Right lobe of liver (tissue), 6 donors: ENCODE results near the gene BTK. TPM values are rescaled to one million over a fixed set of nuclear protein-coding genes. Genes with fewer than 3 reads are reported as not detected.

Experiments used
- ATAC-seq, 4 donors: fragments of 200-7000 bp; cut with Tn5 transposase; one replicate each; pipeline ENCODE4 v1.9.1; 2020; ENCODE audit warnings: mild to moderate bottlenecking in 4 of 4, moderate library complexity in 4 of 4
- DNase-seq, 3 donors: peaks; one replicate each; pipeline ENCODE4 v3.0.0-alpha.2; 2020
- H3K27ac ChIP-seq, 3 donors: fragments of 200-600 bp; one replicate each; pipeline ENCODE4 v1.8.0; 2022
- H3K27me3 ChIP-seq, 2 donors: fragments of 200-600 bp; one replicate each; pipeline ENCODE4 v1.8.0; 2022
- H3K36me3 ChIP-seq, 4 donors: fragments of 200-600 bp; sonication (generic) in 1 of 4; one replicate each; pipeline versions ENCODE4 v1.5.1 to v1.8.0; 2017 to 2022; ENCODE audit warnings: control low read depth in 1 of 4
- H3K4me1 ChIP-seq, 4 donors: fragments of 200-600 bp; sonication (generic) in 1 of 4; one replicate each; pipeline versions ENCODE4 v1.5.1 to v1.8.0; 2017 to 2022; ENCODE audit warnings: control low read depth in 1 of 4
- H3K4me3 ChIP-seq, 3 donors: fragments of 200-600 bp; one replicate each; pipeline ENCODE4 v1.8.0; 2022
- H3K9me3 ChIP-seq, 4 donors: fragments of 200-600 bp; sonication (generic) in 1 of 4; one replicate each; pipeline versions ENCODE4 v1.5.1 to v1.8.0; 2017 to 2022; ENCODE audit warnings: control low read depth in 1 of 4
- CTCF ChIP-seq, 4 donors: fragments of 200-600 bp in 3 of 4; fragments of 450-650 bp in 1 of 4; IDR thresholded peaks; one replicate each; pipeline versions ENCODE4 v1.5.1 to v1.8.0; 2016 to 2022; ENCODE audit warnings: antibody characterized with exemption in 4 of 4, mild to moderate bottlenecking in 2 of 4
- POLR2A ChIP-seq: fragments of 450-650 bp; IDR thresholded peaks from one replicate; pipeline ENCODE4 v1.6.1; 2017; ENCODE audit warnings: antibody characterized with exemption, mild to moderate bottlenecking
- WGBS: methylation state at CpG from one replicate; pipeline ENCODE4 v1.1.6; 2018; ENCODE audit warnings: low coverage, low lambda C conversion rate; ENCODE audit not compliant: insufficient coverage; ENCODE audit errors: missing lambda C conversion rate; 5-methylcytosine and 5-hydroxymethylcytosine counted together
- intact Hi-C, 2 donors: fragments of 100-400 bp; cut with DNase I; formaldehyde crosslinking; loops; one replicate each; pipeline versions ENCODE4 v1.11.2 to v1.14.1; 2022
- long read RNA-seq: library from polyadenylated mRNA; unstranded; transcript quantifications from one replicate; pipeline ENCODE4 v2.0.0, GENCODE V29; 2019
- total RNA-seq, 6 experiments: library from RNA; depleted of rRNA in 2 of 6; stranded (reverse); fragments of >200 nt in 2 of 6; fragmentation: NEBNext Ultra II Directional in 3 of 6; extraction: Animal tissue kit (Norgen Biotek cat#: 25700) in 3 of 6; gene quantifications; one replicate each; pipeline versions ENCODE4 v1.1.0 to v1.2.4, GENCODE V29; 2016 to 2023
- donor health status: DM: no; HTN: yes; CAD: no.
- donor health status: DM: no; HTN: no; CAD: no.
- donor health status: DM: no; HTN: no; CAD: no.
- donor health status: DM: no; HTN: yes; CAD: no.
- donor health status: DM: no; HTN: yes; CAD: no.

Gene BTK
- 1 to 10 TPM; 1.1 to 4.7 (median 1.8) TPM for total RNA-seq
- long read RNA-seq = 0 reads

- WGBS = 49% methylated on average over 8 of the region's 9 CpGs
- Histone ChIP-seq H3K4me3 (no peak within 1 kb of the TSS), H3K27me3 (no peaks in the 10 kb centered on the region), H3K36me3 (no peaks in the 10 kb centered on the region), H3K4me1 (no peaks in the 10 kb centered on the region), H3K27ac (no peak within 1 kb of the TSS), H3K9me3 (no peaks in the 10 kb centered on the region)
- DNase-seq (no peak), ATAC-seq (peak in 3 of 4 donors; percentile 30 to 52 (median 40))
- no peak for TF ChIP-seq POLR2A
- no peak for TF ChIP-seq CTCF (IDR thresholded peaks at IDR 0.05)
- intact Hi-C loops = no loop called here
Observed at GRCh38 chrX:101385795-101386541, at the start of gene BTK. Gene BTK, minus strand, starts transcription at chrX:101386191. Its CDS starts 10,907 bp downstream, at chrX:101375284.

- DNase-seq (no peak), ATAC-seq (peak in 1 of 4 donors; percentile 29)
- WGBS = 64% methylated on average over 2 of the region's 2 CpGs
- peaks cover 0 to 3% (median 0%) of the 10 kb centered on the region in 4 donors for H3K36me3 ChIP-seq
- TF ChIP-seq CTCF (IDR thresholded peaks at IDR 0.05) (no peak), POLR2A (no peak)
- intact Hi-C loops = no loop called here
- no peak overlapping the region for H3K27ac ChIP-seq
- H3K9me3 ChIP-seq = no peaks in the 10 kb centered on the region
- peaks cover 0 to 6% of the 10 kb centered on the region in 2 donors for H3K27me3 ChIP-seq
- H3K4me1 ChIP-seq = no peaks in the 10 kb centered on the region
- no peak overlapping the region for H3K4me3 ChIP-seq
Observed at GRCh38 chrX:101430457-101431078, 44.6 kb upstream of the BTK start.

- Histone ChIP-seq H3K4me3 (no peak overlapping the region), H3K27me3 (peaks cover 0 to 6% of the 10 kb centered on the region in 2 donors), H3K4me1 (no peaks in the 10 kb centered on the region), H3K36me3 (peaks cover 0 to 3% (median 0%) of the 10 kb centered on the region in 4 donors), H3K27ac (no peak overlapping the region), H3K9me3 (no peaks in the 10 kb centered on the region)
- TF ChIP-seq CTCF (IDR thresholded peaks at IDR 0.05) = no peak
- no peak for DNase-seq
- ATAC-seq = no peak
- WGBS = 53% methylated on average over 1 of the region's 1 CpG
- intact Hi-C loops = no loop called here
Observed at GRCh38 chrX:101429934-101430333, 43.9 kb upstream of the BTK start.

GRCh38 chrX:101427954-101428353 is 42.0 kb upstream of the BTK start:
- ATAC-seq = no peak
- Histone ChIP-seq H3K36me3 (peaks cover 0 to 3% (median 0%) of the 10 kb centered on the region in 4 donors), H3K9me3 (no peaks in the 10 kb centered on the region), H3K27ac (no peak overlapping the region), H3K4me1 (no peaks in the 10 kb centered on the region), H3K4me3 (no peak overlapping the region), H3K27me3 (peaks cover 0 to 6% of the 10 kb centered on the region in 2 donors)
- intact Hi-C loops = no loop called here
- whole genome bisulfite sequencing = 81% methylated on average over 2 of the region's 2 CpGs
- DNase-seq = no peak
- TF ChIP-seq CTCF (IDR thresholded peaks at IDR 0.05) (no peak), POLR2A (no peak)
